HepG2 (cell line): ENCODE measurements around the gene CXCR5. TPM values are rescaled to one million over a fixed set of nuclear protein-coding genes. Genes with fewer than 3 reads are reported as not detected.
A peak's percentile ranks its signal among the peaks of the same experiment; 100 is the strongest.

Experiments
- ARNT2 ChIP-seq: sonication (generic); formaldehyde crosslinking; IDR thresholded peaks from 2 replicates; pipeline ENCODE4 v1.8.0; 2022; ENCODE audit warnings: mild to moderate bottlenecking, low read depth, missing genetic modification reagents, moderate library complexity
- GATAD1 ChIP-seq: IDR thresholded peaks from 2 replicates; pipeline ENCODE4 v1.6.1; 2016; ENCODE audit warnings: missing genetic modification reagents, missing compliant biosample characterization
- KDM3A ChIP-seq: IDR thresholded peaks from 2 replicates; pipeline ENCODE4 v1.6.1; 2018; ENCODE audit warnings: low read depth, missing compliant biosample characterization
- MEIS2 ChIP-seq: sonication (generic); formaldehyde crosslinking; IDR thresholded peaks from 2 replicates; pipeline ENCODE4 v1.9.0; 2021; ENCODE audit warnings: mild to moderate bottlenecking, missing genetic modification reagents
- MIER2 ChIP-seq: IDR thresholded peaks from 2 replicates; pipeline ENCODE4 v1.6.1; 2016; ENCODE audit warnings: missing biosample characterization, missing genetic modification reagents
- MXI1 ChIP-seq: IDR thresholded peaks from 3 replicates; pipeline ENCODE4 v1.6.1; 2012; ENCODE audit warnings: low read depth, low read length, inconsistent platforms, borderline replicate concordance
- NR3C1 ChIP-seq: sonication (generic); formaldehyde crosslinking; IDR thresholded peaks from 2 replicates; pipeline ENCODE4 v1.4.0; 2020; ENCODE audit warnings: missing genetic modification reagents
- RAD51 ChIP-seq: fragments of 450-650 bp; IDR thresholded peaks from 2 replicates; pipeline ENCODE4 v1.6.1; 2016; ENCODE audit warnings: borderline replicate concordance
- RFX1 ChIP-seq: fragments of 450-650 bp; IDR thresholded peaks from 2 replicates; pipeline ENCODE4 v1.6.1; 2017
- STAG1 ChIP-seq: sonication (generic); formaldehyde crosslinking; IDR thresholded peaks from 2 replicates; pipeline ENCODE4 v1.4.0; 2020; ENCODE audit warnings: missing genetic modification reagents
- ZBTB7A ChIP-seq: sonication (generic); formaldehyde crosslinking; IDR thresholded peaks from 2 replicates; pipeline ENCODE4 v1.8.0; 2022; ENCODE audit warnings: mild to moderate bottlenecking, missing genetic modification reagents
- ZNF326 ChIP-seq: sonication (generic); formaldehyde crosslinking; IDR thresholded peaks from 2 replicates; pipeline ENCODE4 v1.4.0; 2020; ENCODE audit warnings: missing genetic modification reagents, borderline replicate concordance
- polyA plus RNA-seq, 8 experiments: library from polyadenylated mRNA; depleted of rRNA in 3 of 8; stranded (reverse) in 7 of 8; unstranded in 1 of 8; fragments of >200 nt; fragmentation: Illumina TruSeq in 4 of 8; extraction: Trizol in 4 of 8; gene quantifications; 2 replicates each; pipeline versions ENCODE4 v1.2.1 to v1.2.3, GENCODE V29; 2011 to 2016; ENCODE audit warnings: low read depth in 4 of 8, missing spikeins in 1 of 8, mixed read lengths in 1 of 8; ENCODE audit not compliant: insufficient read depth in 1 of 8
- total RNA-seq, 5 experiments: library from RNA; depleted of rRNA; stranded (reverse); fragments of >200 nt; fragmentation: Illumina TruSeq; extraction: Trizol; gene quantifications; 2 replicates each; pipeline ENCODE4 v1.2.3, GENCODE V29; 2016; ENCODE audit warnings: low read depth in 1 of 5
- TF ChIP-seq, protein P1 (sequence below): sonication (generic); formaldehyde crosslinking; IDR thresholded peaks from 2 replicates; pipeline ENCODE4 v1.8.1; 2023; ENCODE audit warnings: mild to moderate bottlenecking, missing genetic modification reagents
- TF ChIP-seq, protein P2 (sequence below): sonication (generic); formaldehyde crosslinking; IDR thresholded peaks from 2 replicates; pipeline ENCODE4 v1.8.1; 2023; ENCODE audit warnings: mild to moderate bottlenecking, moderate library complexity, missing genetic modification reagents
- TF ChIP-seq, protein P3 (sequence below): IDR thresholded peaks from 2 replicates; pipeline ENCODE4 v1.6.1; 2016; ENCODE audit warnings: low read depth, missing genetic modification reagents, missing compliant biosample characterization
- TF ChIP-seq, protein P4 (sequence below): sonication (generic); formaldehyde crosslinking; IDR thresholded peaks from 2 replicates; pipeline ENCODE4 v1.5.1; 2020; ENCODE audit warnings: mild to moderate bottlenecking, missing genetic modification reagents, moderate library complexity
- TF ChIP-seq, protein P5 (sequence below): sonication (generic); formaldehyde crosslinking; IDR thresholded peaks from 2 replicates; pipeline ENCODE4 v1.8.1; 2022; ENCODE audit warnings: low read depth, mild to moderate bottlenecking, missing genetic modification reagents

The CXCR5 gene
- total and polyA plus RNA-seq, 2 of the 13 experiments (the other 11 are each of a cell fraction or from before 2014, with no cell fraction given) = not detected

DNA sequence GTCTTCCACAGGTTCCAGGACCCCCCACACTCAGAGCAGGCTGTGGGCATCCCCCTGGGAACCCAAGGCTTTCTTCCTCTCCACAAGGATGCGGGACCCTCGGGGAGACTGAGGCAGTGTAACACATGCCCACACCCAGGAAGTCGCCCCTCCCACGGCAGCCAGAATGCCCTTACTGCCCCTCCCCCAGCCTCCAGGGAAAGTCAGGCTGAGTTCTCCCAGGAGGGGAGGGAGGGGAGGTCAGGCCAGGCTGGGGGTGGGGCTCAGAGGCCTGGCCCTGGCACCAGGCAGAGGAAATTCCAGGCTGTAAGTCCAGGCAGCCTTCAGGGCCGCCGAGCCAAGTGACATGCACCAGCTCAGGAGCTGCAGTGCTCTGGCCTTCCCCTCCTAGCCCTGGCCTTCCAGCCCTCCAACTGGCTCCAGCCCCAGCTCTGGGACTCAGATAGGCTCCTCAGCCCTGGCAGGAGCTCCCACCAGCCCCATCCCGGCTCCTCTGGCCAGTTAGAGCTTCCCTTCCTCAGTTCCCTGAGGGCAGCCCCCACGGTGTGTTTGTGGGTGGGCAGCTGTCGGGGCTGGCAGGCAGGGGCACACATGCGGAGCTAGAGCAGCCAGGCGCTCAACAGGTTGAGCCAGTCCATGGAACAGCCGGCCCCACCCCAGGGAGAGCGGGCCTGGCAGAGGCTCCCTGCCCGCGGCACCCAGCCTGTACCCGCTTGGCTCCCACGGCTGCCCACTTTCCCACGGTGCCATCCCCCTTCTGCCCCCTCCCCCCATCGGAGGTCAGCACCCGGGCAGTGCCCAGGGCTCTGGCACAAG lies 38.4 kb downstream of the CXCR5 start (continued):
- TF ChIP-seq, protein P1, sequence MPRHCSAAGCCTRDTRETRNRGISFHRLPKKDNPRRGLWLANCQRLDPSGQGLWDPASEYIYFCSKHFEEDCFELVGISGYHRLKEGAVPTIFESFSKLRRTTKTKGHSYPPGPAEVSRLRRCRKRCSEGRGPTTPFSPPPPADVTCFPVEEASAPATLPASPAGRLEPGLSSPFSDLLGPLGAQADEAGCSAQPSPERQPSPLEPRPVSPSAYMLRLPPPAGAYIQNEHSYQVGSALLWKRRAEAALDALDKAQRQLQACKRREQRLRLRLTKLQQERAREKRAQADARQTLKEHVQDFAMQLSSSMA (CRISPR knock-in tag) = no peak
- TF ChIP-seq, protein P2, sequence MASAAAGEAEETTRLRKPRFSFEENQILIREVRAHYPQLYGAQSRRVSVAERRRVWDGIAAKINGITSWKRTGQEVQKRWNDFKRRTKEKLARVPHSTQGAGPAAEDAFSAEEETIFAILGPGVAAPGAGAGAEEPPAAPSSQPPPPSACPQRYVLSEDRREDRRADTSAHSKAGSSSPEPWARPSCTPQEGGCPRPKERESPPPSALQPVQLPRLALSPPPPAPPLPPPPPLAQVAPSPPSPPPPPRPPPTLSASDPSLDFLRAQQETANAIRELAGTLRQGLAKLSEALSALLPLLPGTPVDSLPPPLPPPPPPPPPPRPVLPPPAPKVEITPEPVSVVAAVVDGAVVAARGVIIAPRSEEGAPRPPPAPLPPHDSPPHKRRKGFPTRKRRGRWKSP (CRISPR knock-in tag) = no peak
- TF ChIP-seq ARNT2 (CRISPR knock-in tag) (no peak), MEIS2 (CRISPR knock-in tag) (no peak), STAG1 (CRISPR knock-in tag) (0 out of 2 replicates have a peak, but pooled peaks have one; percentile 3), ZNF326 (no peak), MXI1 (no peak), ZBTB7A (CRISPR knock-in tag) (no peak), MIER2 (no peak), NR3C1 (no peak), RAD51 (no peak), RFX1 (no peak), GATAD1 (CRISPR knock-in tag) (0 out of 2 replicates have a peak, but pooled peaks have one; percentile 23), KDM3A (CRISPR knock-in tag) (peak; percentile 28; the same call in 1 of the 2 replicates)
- TF ChIP-seq, protein P3, sequence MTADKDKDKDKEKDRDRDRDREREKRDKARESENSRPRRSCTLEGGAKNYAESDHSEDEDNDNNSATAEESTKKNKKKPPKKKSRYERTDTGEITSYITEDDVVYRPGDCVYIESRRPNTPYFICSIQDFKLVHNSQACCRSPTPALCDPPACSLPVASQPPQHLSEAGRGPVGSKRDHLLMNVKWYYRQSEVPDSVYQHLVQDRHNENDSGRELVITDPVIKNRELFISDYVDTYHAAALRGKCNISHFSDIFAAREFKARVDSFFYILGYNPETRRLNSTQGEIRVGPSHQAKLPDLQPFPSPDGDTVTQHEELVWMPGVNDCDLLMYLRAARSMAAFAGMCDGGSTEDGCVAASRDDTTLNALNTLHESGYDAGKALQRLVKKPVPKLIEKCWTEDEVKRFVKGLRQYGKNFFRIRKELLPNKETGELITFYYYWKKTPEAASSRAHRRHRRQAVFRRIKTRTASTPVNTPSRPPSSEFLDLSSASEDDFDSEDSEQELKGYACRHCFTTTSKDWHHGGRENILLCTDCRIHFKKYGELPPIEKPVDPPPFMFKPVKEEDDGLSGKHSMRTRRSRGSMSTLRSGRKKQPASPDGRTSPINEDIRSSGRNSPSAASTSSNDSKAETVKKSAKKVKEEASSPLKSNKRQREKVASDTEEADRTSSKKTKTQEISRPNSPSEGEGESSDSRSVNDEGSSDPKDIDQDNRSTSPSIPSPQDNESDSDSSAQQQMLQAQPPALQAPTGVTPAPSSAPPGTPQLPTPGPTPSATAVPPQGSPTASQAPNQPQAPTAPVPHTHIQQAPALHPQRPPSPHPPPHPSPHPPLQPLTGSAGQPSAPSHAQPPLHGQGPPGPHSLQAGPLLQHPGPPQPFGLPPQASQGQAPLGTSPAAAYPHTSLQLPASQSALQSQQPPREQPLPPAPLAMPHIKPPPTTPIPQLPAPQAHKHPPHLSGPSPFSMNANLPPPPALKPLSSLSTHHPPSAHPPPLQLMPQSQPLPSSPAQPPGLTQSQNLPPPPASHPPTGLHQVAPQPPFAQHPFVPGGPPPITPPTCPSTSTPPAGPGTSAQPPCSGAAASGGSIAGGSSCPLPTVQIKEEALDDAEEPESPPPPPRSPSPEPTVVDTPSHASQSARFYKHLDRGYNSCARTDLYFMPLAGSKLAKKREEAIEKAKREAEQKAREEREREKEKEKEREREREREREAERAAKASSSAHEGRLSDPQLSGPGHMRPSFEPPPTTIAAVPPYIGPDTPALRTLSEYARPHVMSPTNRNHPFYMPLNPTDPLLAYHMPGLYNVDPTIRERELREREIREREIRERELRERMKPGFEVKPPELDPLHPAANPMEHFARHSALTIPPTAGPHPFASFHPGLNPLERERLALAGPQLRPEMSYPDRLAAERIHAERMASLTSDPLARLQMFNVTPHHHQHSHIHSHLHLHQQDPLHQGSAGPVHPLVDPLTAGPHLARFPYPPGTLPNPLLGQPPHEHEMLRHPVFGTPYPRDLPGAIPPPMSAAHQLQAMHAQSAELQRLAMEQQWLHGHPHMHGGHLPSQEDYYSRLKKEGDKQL (CRISPR knock-in tag) = no peak
- TF ChIP-seq, protein P4, sequence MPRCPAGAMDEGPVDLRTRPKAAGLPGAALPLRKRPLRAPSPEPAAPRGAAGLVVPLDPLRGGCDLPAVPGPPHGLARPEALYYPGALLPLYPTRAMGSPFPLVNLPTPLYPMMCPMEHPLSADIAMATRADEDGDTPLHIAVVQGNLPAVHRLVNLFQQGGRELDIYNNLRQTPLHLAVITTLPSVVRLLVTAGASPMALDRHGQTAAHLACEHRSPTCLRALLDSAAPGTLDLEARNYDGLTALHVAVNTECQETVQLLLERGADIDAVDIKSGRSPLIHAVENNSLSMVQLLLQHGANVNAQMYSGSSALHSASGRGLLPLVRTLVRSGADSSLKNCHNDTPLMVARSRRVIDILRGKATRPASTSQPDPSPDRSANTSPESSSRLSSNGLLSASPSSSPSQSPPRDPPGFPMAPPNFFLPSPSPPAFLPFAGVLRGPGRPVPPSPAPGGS (CRISPR knock-in tag) = 0 out of 2 replicates have a peak, but pooled peaks have one; percentile 6
- TF ChIP-seq, protein P5, sequence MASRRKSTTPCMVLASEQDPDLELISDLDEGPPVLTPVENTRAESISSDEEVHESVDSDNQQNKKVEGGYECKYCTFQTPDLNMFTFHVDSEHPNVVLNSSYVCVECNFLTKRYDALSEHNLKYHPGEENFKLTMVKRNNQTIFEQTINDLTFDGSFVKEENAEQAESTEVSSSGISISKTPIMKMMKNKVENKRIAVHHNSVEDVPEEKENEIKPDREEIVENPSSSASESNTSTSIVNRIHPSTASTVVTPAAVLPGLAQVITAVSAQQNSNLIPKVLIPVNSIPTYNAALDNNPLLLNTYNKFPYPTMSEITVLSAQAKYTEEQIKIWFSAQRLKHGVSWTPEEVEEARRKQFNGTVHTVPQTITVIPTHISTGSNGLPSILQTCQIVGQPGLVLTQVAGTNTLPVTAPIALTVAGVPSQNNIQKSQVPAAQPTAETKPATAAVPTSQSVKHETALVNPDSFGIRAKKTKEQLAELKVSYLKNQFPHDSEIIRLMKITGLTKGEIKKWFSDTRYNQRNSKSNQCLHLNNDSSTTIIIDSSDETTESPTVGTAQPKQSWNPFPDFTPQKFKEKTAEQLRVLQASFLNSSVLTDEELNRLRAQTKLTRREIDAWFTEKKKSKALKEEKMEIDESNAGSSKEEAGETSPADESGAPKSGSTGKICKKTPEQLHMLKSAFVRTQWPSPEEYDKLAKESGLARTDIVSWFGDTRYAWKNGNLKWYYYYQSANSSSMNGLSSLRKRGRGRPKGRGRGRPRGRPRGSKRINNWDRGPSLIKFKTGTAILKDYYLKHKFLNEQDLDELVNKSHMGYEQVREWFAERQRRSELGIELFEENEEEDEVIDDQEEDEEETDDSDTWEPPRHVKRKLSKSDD (CRISPR knock-in tag) = no peak
